RPMI8226 (cell line): ENCODE measurements around the gene PAEP.

Source experiments
- DNase-seq: peaks from one replicate; pipeline ENCODE4 v3.0.0-alpha.2; 2015

The PAEP gene

GRCh38 chr9:135580664-135581380, 19.3 kb downstream of the PAEP start:
- peak; percentile 21 for DNase-seq

GRCh38 chr9:135581636-135582426, 20.3 kb downstream of the PAEP start:
- no peak for DNase-seq

- no peak for DNase-seq
Observed at GRCh38 chr9:135582541-135582940, 21.0 kb downstream of the PAEP start.

GRCh38 chr9:135582966-135583687, 21.6 kb downstream of the PAEP start:
- no peak for DNase-seq

- DNase-seq = no peak
Observed at GRCh38 chr9:135583688-135584011, 22.1 kb downstream of the PAEP start.

- DNase-seq = no peak
Observed at GRCh38 chr9:135584371-135584770, 22.8 kb downstream of the PAEP start.

- DNase-seq = no peak
Observed at GRCh38 chr9:135584934-135585333, 23.4 kb downstream of the PAEP start.

- no peak for DNase-seq
Observed at GRCh38 chr9:135586601-135587109, 25.1 kb downstream of the PAEP start.

GRCh38 chr9:135587658-135588057, 26.1 kb downstream of the PAEP start:
- no peak for DNase-seq

GRCh38 chr9:135588371-135588770, 26.8 kb downstream of the PAEP start:
- no peak for DNase-seq

- no peak for DNase-seq
Observed at GRCh38 chr9:135588886-135589595, 27.5 kb downstream of the PAEP start.

- peak; percentile 62 for DNase-seq
Observed at GRCh38 chr9:135589596-135590485, 28.3 kb downstream of the PAEP start.

GRCh38 chr9:135590486-135591079, 29.0 kb downstream of the PAEP start:
- DNase-seq = no peak

GRCh38 chr9:135591506-135592330, 30.2 kb downstream of the PAEP start:
- DNase-seq = no peak

GRCh38 chr9:135592331-135592590, 30.7 kb downstream of the PAEP start:
- DNase-seq = no peak

- DNase-seq = no peak
Observed at GRCh38 chr9:135592625-135593024, 31.1 kb downstream of the PAEP start.

- DNase-seq = no peak
Observed at GRCh38 chr9:135596211-135596610, 34.7 kb downstream of the PAEP start.

- no peak for DNase-seq
Observed at GRCh38 chr9:135600296-135600817, 38.8 kb downstream of the PAEP start.

GRCh38 chr9:135601988-135602387, 40.4 kb downstream of the PAEP start:
- no peak for DNase-seq

GRCh38 chr9:135602789-135603481, 41.4 kb downstream of the PAEP start:
- DNase-seq = peak; percentile 78
